PFSK-1 (cell line): ENCODE data around the gene MAIP1.

Experiments
- FOXP2 ChIP-seq: optimal IDR thresholded peaks from 2 replicates; pipeline ENCODE3; 2011; ENCODE audit warnings: borderline replicate concordance, control low read depth, inconsistent platforms; ENCODE audit not compliant: insufficient read depth; ENCODE audit errors: extremely low read length, extremely low read depth
- POLR2AphosphoS5 ChIP-seq: IDR thresholded peaks from 2 replicates; pipeline ENCODE4 v1.6.1; 2012; ENCODE audit warnings: low read depth, mild to moderate bottlenecking, control low read depth, low read length, moderate library complexity
- REST ChIP-seq, 2 experiments: IDR thresholded peaks; 2 replicates each; pipeline versions ENCODE4 v1.6.1 to v1.8.0; 2011 to 2012; ENCODE audit warnings: low read depth in 2 of 2, low read length in 2 of 2, control low read depth in 1 of 2, inconsistent platforms in 1 of 2, mild to moderate bottlenecking in 1 of 2, moderate library complexity in 1 of 2; ENCODE audit not compliant: insufficient read depth in 1 of 2
- SIN3A ChIP-seq: IDR thresholded peaks from 2 replicates; pipeline ENCODE4 v1.6.1; 2012; ENCODE audit warnings: mild to moderate bottlenecking, low read length, moderate library complexity, borderline replicate concordance; ENCODE audit not compliant: insufficient read depth
- TAF1 ChIP-seq: IDR thresholded peaks from 2 replicates; pipeline ENCODE4 v1.6.1; 2012; ENCODE audit warnings: low read length, control low read depth, borderline replicate concordance; ENCODE audit not compliant: insufficient read depth

DNA sequence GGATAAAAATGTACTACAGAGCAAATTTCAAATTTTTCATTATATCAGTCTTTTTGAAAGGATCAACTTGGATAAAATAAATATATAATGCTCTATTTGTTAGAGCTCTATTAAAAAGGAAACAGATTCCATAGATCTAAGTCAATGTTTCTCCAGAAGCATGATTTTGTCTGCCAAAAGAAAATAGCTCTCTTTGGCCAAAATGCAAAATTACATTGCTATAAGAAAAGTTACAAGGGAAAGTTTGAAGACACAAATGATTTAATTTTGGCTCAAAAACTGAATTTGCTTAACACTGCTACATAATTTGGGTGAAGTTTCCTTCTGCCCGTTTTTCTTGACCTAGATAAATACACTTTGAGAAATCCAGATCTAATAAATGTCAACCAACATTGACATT is 28.6 kb upstream of the MAIP1 start:
- TF ChIP-seq POLR2AphosphoS5 = no peak
- TF ChIP-seq SIN3A = no peak
- no peak for TF ChIP-seq REST (IDR thresholded peaks at IDR 0.05; ENCODE audit: insufficient read depth in 1 of 2, low read depth in 2 of 2, low read length in 2 of 2)
- TF ChIP-seq TAF1 = no peak
- no peak for TF ChIP-seq FOXP2
